Stimulated activated CD8-positive, alpha-beta memory T cell treated with anti-CD3 and anti-CD28 coated beads, Interleukin-15, amount 100 ng/mL, for 4 hours (primary cell): ENCODE measurements around the gene TMEM14A.
A peak's percentile ranks its signal among the peaks of the same experiment; 100 is the strongest.
"Not testable (repeated sequence)": the region's sequence is repeated elsewhere in the genome, so short reads cannot be mapped to it uniquely, and the experiment has no call there.

Experiments
- DNase-seq, 2 donors: peaks; one replicate each; pipeline ENCODE4 v3.0.0-alpha.2; 2020; ENCODE audit warnings: low read depth in 2 of 2

The TMEM14A gene

GRCh38 chr6:52670502-52671409, at the start of gene TMEM14A:
Gene TMEM14A, plus strand, starts transcription at chr6:52671113. Its CDS starts 5,990 bp downstream, at chr6:52677103.
- peak; percentile 80 to 81 for DNase-seq

- DNase-seq, result no peak
Measured at GRCh38 chr6:52621631-52622030, 49.3 kb upstream of the TMEM14A start.

GRCh38 chr6:52622810-52623209, 48.1 kb upstream of the TMEM14A start:
- DNase-seq, result no peak

- DNase-seq, result no peak
Measured at GRCh38 chr6:52632011-52632410, 38.9 kb upstream of the TMEM14A start.

- DNase-seq, result no peak
Measured at GRCh38 chr6:52634211-52634610, 36.7 kb upstream of the TMEM14A start.

- no peak for DNase-seq
Measured at GRCh38 chr6:52635049-52635577, 35.8 kb upstream of the TMEM14A start.

GRCh38 chr6:52636830-52637229, 34.1 kb upstream of the TMEM14A start:
- no peak for DNase-seq

GRCh38 chr6:52639493-52639892, 31.4 kb upstream of the TMEM14A start:
- DNase-seq, result no peak

GRCh38 chr6:52640170-52640569, 30.7 kb upstream of the TMEM14A start:
- DNase-seq, result no peak

- no peak for DNase-seq
Measured at GRCh38 chr6:52640916-52641315, 30.0 kb upstream of the TMEM14A start.

- no peak for DNase-seq
Measured at GRCh38 chr6:52641388-52641787, 29.5 kb upstream of the TMEM14A start.

GRCh38 chr6:52641826-52642225, 29.1 kb upstream of the TMEM14A start:
- DNase-seq, result no peak

- no peak for DNase-seq
Measured at GRCh38 chr6:52642368-52642767, 28.5 kb upstream of the TMEM14A start.

- no peak for DNase-seq
Measured at GRCh38 chr6:52643158-52643557, 27.8 kb upstream of the TMEM14A start.

GRCh38 chr6:52644253-52644652, 26.7 kb upstream of the TMEM14A start:
- no peak for DNase-seq

GRCh38 chr6:52645976-52646375, 24.9 kb upstream of the TMEM14A start:
- no peak for DNase-seq

GRCh38 chr6:52647199-52647598, 23.7 kb upstream of the TMEM14A start:
- no peak for DNase-seq

GRCh38 chr6:52649536-52650160, 21.3 kb upstream of the TMEM14A start:
- DNase-seq, result no peak

- no peak for DNase-seq
Measured at GRCh38 chr6:52650941-52651340, 20.0 kb upstream of the TMEM14A start.

- no peak for DNase-seq
Measured at GRCh38 chr6:52653151-52653550, 17.8 kb upstream of the TMEM14A start.

GRCh38 chr6:52654007-52654406, 16.9 kb upstream of the TMEM14A start:
- DNase-seq, result no peak

- DNase-seq, result no peak
Measured at GRCh38 chr6:52654592-52654991, 16.3 kb upstream of the TMEM14A start.

GRCh38 chr6:52655941-52656340, 15.0 kb upstream of the TMEM14A start:
- DNase-seq, result not testable (repeated sequence)
